HCT116 (cell line): ENCODE data around the gene IFNLR1.

Experiments used
- CEBPB ChIP-seq: IDR thresholded peaks from 2 replicates; pipeline ENCODE4 v1.6.1; 2012; ENCODE audit warnings: low read depth
- CTCF ChIP-seq, 3 experiments: fragments of 200-600 bp in 1 of 3; sonication (generic) in 1 of 3; IDR thresholded peaks in 2 of 3; conservative IDR thresholded peaks in 1 of 3; 2 replicates each; pipeline ENCODE4 v1.5.1; 2012 to 2017; ENCODE audit warnings: low read depth in 2 of 3, low read length in 2 of 3, antibody characterized with exemption in 1 of 3, borderline replicate concordance in 1 of 3, control low read depth in 1 of 3, mild to moderate bottlenecking in 1 of 3, mixed read lengths in 1 of 3, mixed run types in 1 of 3, moderate library complexity in 1 of 3; ENCODE audit not compliant: insufficient read depth in 1 of 3
- EZH2 ChIP-seq: fragments of 200-600 bp; sonication (generic); IDR thresholded peaks from 2 replicates; pipeline ENCODE4 v1.6.1; 2017; ENCODE audit warnings: antibody characterized with exemption, mixed run types
- JUND ChIP-seq: IDR thresholded peaks from 2 replicates; pipeline ENCODE4 v1.6.1; 2012
- MAX ChIP-seq: IDR thresholded peaks from 2 replicates; pipeline ENCODE4 v1.6.1; 2012
- POLR2A ChIP-seq: IDR thresholded peaks from 2 replicates; pipeline ENCODE4 v1.7.0; 2011; ENCODE audit warnings: borderline replicate concordance; ENCODE audit not compliant: insufficient read depth, insufficient read length; ENCODE audit errors: extremely low read depth
- RAD21 ChIP-seq: IDR thresholded peaks from 2 replicates; pipeline ENCODE4 v1.6.1; 2012; ENCODE audit warnings: low read depth, mild to moderate bottlenecking
- SRF ChIP-seq: IDR thresholded peaks from 2 replicates; pipeline ENCODE4 v1.6.1; 2012; ENCODE audit warnings: low read depth
- YY1 ChIP-seq: IDR thresholded peaks from 2 replicates; pipeline ENCODE4 v1.6.1; 2011; ENCODE audit warnings: low read length, low read depth, moderate library complexity, mild to moderate bottlenecking; ENCODE audit not compliant: insufficient replicate concordance; ENCODE audit errors: extremely low read depth
- ZBTB33 ChIP-seq: IDR thresholded peaks from 2 replicates; pipeline ENCODE4 v1.6.1; 2011; ENCODE audit warnings: mild to moderate bottlenecking, low read length, moderate library complexity; ENCODE audit not compliant: insufficient replicate concordance; ENCODE audit errors: extremely low read depth
- ZNF274 ChIP-seq: fragments of 200-500 bp; sonication (Bioruptor generic); IDR thresholded peaks from 2 replicates; pipeline ENCODE4 v1.6.1; 2014; ENCODE audit warnings: mild to moderate bottlenecking, low read depth, low read length, inconsistent platforms

GRCh38 chr1:24121406-24121805, 65.7 kb downstream of the IFNLR1 start:
- TF ChIP-seq CTCF (IDR thresholded peaks at IDR 0.05 in 2 of 3, conservative IDR thresholded peaks at IDR 0.05 in 1 of 3; ENCODE audit: borderline replicate concordance in 1 of 3, insufficient read depth in 1 of 3, low read depth in 2 of 3, low read length in 2 of 3): no peak
- TF ChIP-seq CEBPB: no peak
- no peak for TF ChIP-seq ZNF274
- no peak for TF ChIP-seq YY1
- no peak for TF ChIP-seq RAD21
- no peak for TF ChIP-seq SRF
- no peak for TF ChIP-seq ZBTB33
- no peak for TF ChIP-seq POLR2A
- no peak for TF ChIP-seq MAX
- TF ChIP-seq JUND: no peak
- TF ChIP-seq EZH2: no peak
